Kasumi-1 (cell line): ENCODE results near the gene CST4.
"Not testable (repeated sequence)": the region's sequence is repeated elsewhere in the genome, so short reads cannot be mapped to it uniquely, and the experiment has no call there.

Experiments used
- DNase-seq, 2 experiments: peaks; one replicate each; lab custom pipeline; 2025; lab: John Stamatoyannopoulos, UW

The CST4 gene

GRCh38 chr20:23659989-23660837 lies 28.6 kb downstream of the CST4 start:
- DNase-seq: no peak

GRCh38 chr20:23659610-23659988 lies 29.2 kb downstream of the CST4 start:
- DNase-seq: not testable (repeated sequence)

- no peak for DNase-seq
Measured at GRCh38 chr20:23658989-23659609, 29.7 kb downstream of the CST4 start.

- no peak for DNase-seq
Measured at GRCh38 chr20:23658336-23658735, 30.5 kb downstream of the CST4 start.

GRCh38 chr20:23657202-23657601 lies 31.6 kb downstream of the CST4 start:
- no peak for DNase-seq

GRCh38 chr20:23656372-23656771 lies 32.5 kb downstream of the CST4 start:
- no peak for DNase-seq

- DNase-seq: peak; percentile 55 to 63
Measured at GRCh38 chr20:23655491-23656211, 33.2 kb downstream of the CST4 start.

GRCh38 chr20:23654717-23655116 lies 34.1 kb downstream of the CST4 start:
- DNase-seq: peak in 1 of 2 experiments; percentile 34

GRCh38 chr20:23654000-23654399 lies 34.8 kb downstream of the CST4 start:
- no peak for DNase-seq

- no peak for DNase-seq
Measured at GRCh38 chr20:23653400-23653938, 35.4 kb downstream of the CST4 start.

GRCh38 chr20:23652926-23653325 lies 35.9 kb downstream of the CST4 start:
- no peak for DNase-seq

GRCh38 chr20:23652371-23652770 lies 36.5 kb downstream of the CST4 start:
- no peak for DNase-seq

- DNase-seq: no peak
Measured at GRCh38 chr20:23651117-23651516, 37.7 kb downstream of the CST4 start.

GRCh38 chr20:23649830-23650417 lies 38.9 kb downstream of the CST4 start:
- DNase-seq: no peak

- DNase-seq: no peak
Measured at GRCh38 chr20:23649242-23649641, 39.6 kb downstream of the CST4 start.

GRCh38 chr20:23647346-23647745 lies 41.5 kb downstream of the CST4 start:
- no peak for DNase-seq

GRCh38 chr20:23646106-23646873 lies 42.5 kb downstream of the CST4 start:
- DNase-seq: no peak

GRCh38 chr20:23645575-23645974 lies 43.3 kb downstream of the CST4 start:
- no peak for DNase-seq

- no peak for DNase-seq
Measured at GRCh38 chr20:23644164-23644563, 44.7 kb downstream of the CST4 start.

- peak; percentile 72 to 81 for DNase-seq
Measured at GRCh38 chr20:23643659-23644058, 45.2 kb downstream of the CST4 start.
